Naive thymus-derived CD4-positive, alpha-beta T cell (primary cell): ENCODE results near the gene IST1. TPM values are rescaled to one million over a fixed set of nuclear protein-coding genes. Genes with fewer than 3 reads are reported as not detected.

ENCODE experiments used
- ATAC-seq: fragments of 150-1000 bp; cut with Tn5 transposase; 2 replicates; pipeline ENCODE4 v1.10.0; 2021; ENCODE audit warnings: mild to moderate bottlenecking, moderate library complexity
- CTCF ChIA-PET: fragments of 350-600 bp; sonication (Branson Sonifier 250); formaldehyde crosslinking; loops from one replicate; lab custom pipeline; 2021; ENCODE audit warnings: antibody characterized with exemption; lab: Charles Lee
- POLR2A ChIA-PET: fragments of 350-600 bp; sonication (Branson Sonifier 250); formaldehyde crosslinking; loops from one replicate; lab custom pipeline; 2021; ENCODE audit warnings: antibody characterized with exemption, inconsistent platforms; lab: Charles Lee
- DNase-seq, 9 donors: peaks; one replicate each; pipeline versions ENCODE4 v3.0.0 to v3.0.0-alpha.2; 2020 to 2022; ENCODE audit warnings: mixed read lengths in 1 of 9
- H3K27ac ChIP-seq: one replicate; pipeline ENCODE4 v1.7.0; 2013; ENCODE audit warnings: mild to moderate bottlenecking, low read depth, low read length, moderate library complexity
- H3K27me3 ChIP-seq, 2 donors: one replicate each; pipeline ENCODE4 v1.7.0; 2013; ENCODE audit warnings: low read length in 2 of 2, mild to moderate bottlenecking in 2 of 2, moderate library complexity in 2 of 2; ENCODE audit not compliant: control insufficient read depth in 2 of 2, insufficient read depth in 2 of 2
- H3K36me3 ChIP-seq, 3 experiments: 1 replicate in 2 of 3; 2 replicates in 1 of 3; pipeline ENCODE4 v1.7.0; 2013; ENCODE audit warnings: low read length in 3 of 3, mild to moderate bottlenecking in 3 of 3, moderate library complexity in 1 of 3; ENCODE audit not compliant: insufficient read depth in 3 of 3, control insufficient read depth in 2 of 3
- H3K4me1 ChIP-seq, 2 donors: one replicate each; pipeline ENCODE4 v1.7.0; 2013; ENCODE audit warnings: low read length in 2 of 2, mild to moderate bottlenecking in 2 of 2, moderate library complexity in 1 of 2; ENCODE audit not compliant: control insufficient read depth in 2 of 2, insufficient read depth in 2 of 2
- H3K4me3 ChIP-seq: 2 replicates; pipeline ENCODE4 v1.7.0; 2013; ENCODE audit warnings: mild to moderate bottlenecking, low read length
- H3K9me3 ChIP-seq, 3 experiments: 1 replicate in 2 of 3; 2 replicates in 1 of 3; pipeline ENCODE4 v1.7.0; 2013; ENCODE audit warnings: low read length in 3 of 3; ENCODE audit not compliant: control insufficient read depth in 2 of 3
- H3K27ac Mint-ChIP-seq, 9 donors: one replicate each; pipeline ENCODE4 v1.8.0; 2020 to 2022; ENCODE audit warnings: mixed read lengths in 9 of 9, mild to moderate bottlenecking in 8 of 9, moderate library complexity in 5 of 9, inconsistent platforms in 2 of 9
- H3K27me3 Mint-ChIP-seq, 5 donors: one replicate each; pipeline ENCODE4 v1.8.0; 2021 to 2022; ENCODE audit warnings: mixed read lengths in 5 of 5, mild to moderate bottlenecking in 1 of 5
- H3K36me3 Mint-ChIP-seq, 5 donors: one replicate each; pipeline ENCODE4 v1.8.0; 2020 to 2022; ENCODE audit warnings: mixed read lengths in 5 of 5, mild to moderate bottlenecking in 3 of 5, inconsistent platforms in 1 of 5
- H3K4me1 Mint-ChIP-seq, 7 donors: one replicate each; pipeline ENCODE4 v1.8.0; 2020 to 2022; ENCODE audit warnings: mixed read lengths in 7 of 7, mild to moderate bottlenecking in 3 of 7, inconsistent platforms in 1 of 7
- H3K4me3 Mint-ChIP-seq, 10 donors: one replicate each; pipeline ENCODE4 v1.8.0; 2020 to 2022; ENCODE audit warnings: mild to moderate bottlenecking in 10 of 10, mixed read lengths in 10 of 10, moderate library complexity in 6 of 10, inconsistent platforms in 2 of 10
- H3K9me3 Mint-ChIP-seq, 11 donors: one replicate each; pipeline ENCODE4 v1.8.0; 2020 to 2022; ENCODE audit warnings: mixed read lengths in 11 of 11, mild to moderate bottlenecking in 4 of 11, inconsistent platforms in 1 of 11, moderate library complexity in 1 of 11
- intact Hi-C, 2 donors: fragments of 100-400 bp; cut with micrococcal nuclease; formaldehyde crosslinking; loops; one replicate each; pipeline ENCODE4 v1.15.1; 2023
- polyA plus RNA-seq, 2 donors: library from polyadenylated mRNA; unstranded; fragments of 300-500 nt; fragmentation: Illumina TruSeq; gene quantifications; one replicate each; pipeline ENCODE4 v1.2.3, GENCODE V29; 2021
- total RNA-seq, 6 experiments: library from RNA in 5 of 6; stranded (reverse) in 5 of 6; gene quantifications; 1 replicate in 5 of 6; 2 replicates in 1 of 6; pipeline ENCODE4 v1.2.3 and lab custom pipeline; 2021 to 2026

IST1 gene
- total and polyA plus RNA-seq, 7 experiments from 2014 or later = 130 to 303 (median 283) TPM

GRCh38 chr16:71952825-71953224 is 57.5 kb downstream of the IST1 start:
- Histone ChIP-seq H3K27ac (no peak overlapping the region), H3K4me1 (no peaks in the 10 kb centered on the region), H3K36me3 (no peaks in the 10 kb centered on the region), H3K27me3 (no peaks in the 10 kb centered on the region), H3K9me3 (no peaks in the 10 kb centered on the region), H3K4me3 (no peak overlapping the region)
- POLR2A ChIA-PET = no interaction called here
- DNase-seq = no peak
- Mint-ChIP-seq H3K4me1 (peaks cover 3 to 30% (median 12%) of the 10 kb centered on the region in 7 donors), H3K4me3 (no peak overlapping the region), H3K9me3 (peaks cover 0 to 4% (median 0%) of the 10 kb centered on the region in 11 donors), H3K27ac (peak overlapping the region in 1 of 9 donors; percentile 41), H3K36me3 (peaks cover 0 to 7% (median 0%) of the 10 kb centered on the region in 5 donors), H3K27me3 (peaks cover 0 to 6% (median 5%) of the 10 kb centered on the region in 5 donors)
- CTCF ChIA-PET = no interaction called here
- intact Hi-C loops = no loop called here
- ATAC-seq = no peak

DNA sequence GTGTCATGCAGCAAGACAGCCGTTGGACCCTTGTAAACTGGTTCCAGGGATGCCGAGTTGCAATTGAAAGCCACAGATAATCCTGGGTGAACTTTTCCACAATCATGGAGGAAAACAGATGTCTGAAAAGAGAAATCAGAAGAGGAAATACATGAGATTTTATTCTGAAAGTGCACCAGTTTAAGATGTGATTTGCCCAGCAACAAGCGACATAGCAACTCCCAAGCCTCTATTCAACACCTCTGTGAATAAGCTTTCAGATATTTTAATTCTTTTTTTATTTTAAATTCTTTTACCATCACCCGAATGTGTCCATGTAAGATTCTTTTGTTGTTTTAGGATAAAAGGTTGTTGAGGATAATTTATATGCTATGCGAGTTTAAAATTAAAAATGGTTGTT is 58.8 kb downstream of the IST1 start:
- ChIA-PET CTCF (interaction anchor here (0.6 kb wide), 1 partner anchor 199 kb away, joined by 3 read pairs; no protein-coding TSS in a partner anchor), POLR2A (interaction anchor here (0.6 kb wide), 1 partner anchor 11 kb away, joined by 3 read pairs; no protein-coding TSS in a partner anchor)
- DNase-seq (no peak), ATAC-seq (no peak)
- no peak overlapping the region for H3K4me3 ChIP-seq
- H3K27ac ChIP-seq = no peak overlapping the region
- H3K36me3 ChIP-seq = no peaks in the 10 kb centered on the region
- H3K9me3 ChIP-seq = no peaks in the 10 kb centered on the region
- no peaks in the 10 kb centered on the region for H3K4me1 ChIP-seq
- no peak overlapping the region for H3K4me3 Mint-ChIP-seq
- H3K36me3 Mint-ChIP-seq = peaks cover 0 to 7% (median 0%) of the 10 kb centered on the region in 5 donors
- no peaks in the 10 kb centered on the region for H3K27me3 ChIP-seq
- peaks cover 0 to 6% (median 4%) of the 10 kb centered on the region in 5 donors for H3K27me3 Mint-ChIP-seq
- peaks cover 0 to 4% (median 0%) of the 10 kb centered on the region in 11 donors for H3K9me3 Mint-ChIP-seq
- H3K27ac Mint-ChIP-seq = no peak overlapping the region
- intact Hi-C loops = no loop called here
- peaks cover 3 to 30% (median 12%) of the 10 kb centered on the region in 7 donors for H3K4me1 Mint-ChIP-seq

DNA sequence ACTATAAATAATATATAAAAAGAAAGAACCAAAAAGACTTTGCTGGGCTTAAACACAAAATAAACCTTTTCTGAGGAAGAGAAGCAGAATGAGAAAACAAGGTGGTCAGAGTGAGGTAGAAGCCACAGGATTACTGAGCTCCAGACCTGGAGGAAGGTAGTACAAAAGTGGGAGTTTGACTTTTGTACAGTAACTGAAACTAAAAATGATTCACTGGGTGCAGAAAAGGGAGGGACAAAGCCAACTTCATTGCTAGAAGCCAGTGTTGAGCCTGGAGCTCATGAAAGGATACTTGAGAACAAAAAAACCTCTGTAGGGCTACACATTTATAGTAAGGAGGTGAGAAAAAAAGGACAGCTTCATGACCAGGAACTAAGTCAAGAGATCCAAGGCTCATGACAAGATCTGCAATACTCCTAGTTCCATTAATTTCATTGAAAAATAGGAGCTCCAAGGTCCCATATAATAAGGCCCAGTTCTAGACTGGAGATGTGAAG is 59.4 kb downstream of the IST1 start:
- ATAC-seq = no peak
- H3K9me3 Mint-ChIP-seq = peaks cover 0 to 4% (median 0%) of the 10 kb centered on the region in 11 donors
- peaks cover 3 to 34% (median 12%) of the 10 kb centered on the region in 7 donors for H3K4me1 Mint-ChIP-seq
- H3K36me3 Mint-ChIP-seq = peaks cover 0 to 7% (median 0%) of the 10 kb centered on the region in 5 donors
- ChIA-PET CTCF (interaction anchor here (0.6 kb wide), 2 partner anchors 200 to 345 kb away, joined by 3 read pairs; no protein-coding TSS in a partner anchor), POLR2A (interaction anchor here (0.6 kb wide), 1 partner anchor 12 kb away, joined by 3 read pairs; no protein-coding TSS in a partner anchor)
- Histone ChIP-seq H3K27ac (no peak overlapping the region), H3K9me3 (no peaks in the 10 kb centered on the region), H3K4me1 (no peaks in the 10 kb centered on the region), H3K27me3 (no peaks in the 10 kb centered on the region), H3K4me3 (no peak overlapping the region), H3K36me3 (no peaks in the 10 kb centered on the region)
- H3K27ac Mint-ChIP-seq = peak overlapping the region in 2 of 9 donors; percentile 43 to 64
- DNase-seq = no peak
- peaks cover 0 to 5% (median 4%) of the 10 kb centered on the region in 5 donors for H3K27me3 Mint-ChIP-seq
- H3K4me3 Mint-ChIP-seq = peak overlapping the region in 1 of 10 donors; percentile 59
- intact Hi-C loops = no loop called here

- H3K27me3 ChIP-seq = no peaks in the 10 kb centered on the region
- ATAC-seq (no peak), DNase-seq (peak in 1 of 9 donors; percentile 11)
- H3K36me3 ChIP-seq = no peaks in the 10 kb centered on the region
- Mint-ChIP-seq H3K4me1 (peaks cover 3 to 37% (median 12%) of the 10 kb centered on the region in 7 donors), H3K4me3 (peak overlapping the region in 5 of 10 donors; percentile 13 to 46 (median 39)), H3K9me3 (peaks cover 0 to 4% (median 0%) of the 10 kb centered on the region in 11 donors), H3K27me3 (peaks cover 0 to 8% (median 0%) of the 10 kb centered on the region in 5 donors), H3K27ac (peak overlapping the region in 4 of 9 donors; percentile 23 to 70 (median 40)), H3K36me3 (peaks cover 0 to 7% (median 0%) of the 10 kb centered on the region in 5 donors)
- ChIA-PET POLR2A (interaction anchor here (0.6 to 1.0 kb wide), 2 partner anchors 45 to 148 kb away, joined by 3 to 5 read pairs; partner anchors contain the start of gene AP1G1), CTCF (no interaction called here)
- no peak overlapping the region for H3K4me3 ChIP-seq
- H3K27ac ChIP-seq = no peak overlapping the region
- intact Hi-C loops = no loop called here
- no peaks in the 10 kb centered on the region for H3K4me1 ChIP-seq
- no peaks in the 10 kb centered on the region for H3K9me3 ChIP-seq
These were observed 61.2 kb downstream of the IST1 start for GRCh38 chr16:71956486-71956885.

GRCh38 chr16:71961066-71962039 is 66.0 kb downstream of the IST1 start:
- intact Hi-C loops = loop anchor here (1.0 to 5.0 kb wide), 17 partner anchors 44 to 396 kb away; partner anchors contain the start of genes AP1G1 (in 1 of the 2), ATXN1L (in 1 of the 2), DHX38 (in 1 of the 2) and IST1 (in 1 of the 2)
- Mint-ChIP-seq H3K4me1 (peaks cover 3 to 24% (median 17%) of the 10 kb centered on the region in 7 donors), H3K27ac (no peak overlapping the region), H3K4me3 (no peak overlapping the region), H3K36me3 (no peaks in the 10 kb centered on the region), H3K9me3 (no peaks in the 10 kb centered on the region), H3K27me3 (peaks cover 0 to 8% (median 0%) of the 10 kb centered on the region in 5 donors)
- peak; percentile 98 for ATAC-seq
- Histone ChIP-seq H3K36me3 (no peaks in the 10 kb centered on the region), H3K27ac (no peak overlapping the region), H3K9me3 (no peaks in the 10 kb centered on the region), H3K4me3 (no peak overlapping the region), H3K27me3 (no peaks in the 10 kb centered on the region), H3K4me1 (no peaks in the 10 kb centered on the region)
- CTCF ChIA-PET = interaction anchor here (0.6 to 1.4 kb wide), 10 partner anchors 17 to 396 kb away, joined by 3 to 7 read pairs (median 3); partner anchors contain the start of genes AP1G1 and IST1
- peak; percentile 52 to 81 (median 74) for DNase-seq
- POLR2A ChIA-PET = interaction anchor here (1.4 to 1.8 kb wide), 3 partner anchors 10 to 153 kb away, joined by 3 to 5 read pairs (median 4); partner anchors contain the start of gene AP1G1
